Spinal cord (tissue), 10 donors: Measurements from ENCODE around the gene KIAA0825. TPM values are rescaled to one million over a fixed set of nuclear protein-coding genes. Genes with fewer than 3 reads are reported as not detected.
A peak's percentile ranks its signal among the peaks of the same experiment; 100 is the strongest.

Experiments
- DNase-seq, 6 donors: peaks; one replicate each; pipeline versions ENCODE4 v3.0.0 to v3.0.0-alpha.2; 2013 to 2015; ENCODE audit warnings: low spot score in 6 of 6, low read depth in 4 of 6
- H3K27ac ChIP-seq: one replicate; pipeline ENCODE4 v1.5.1; 2013; ENCODE audit warnings: low read depth, low read length, control low read depth
- H3K27me3 ChIP-seq: one replicate; pipeline ENCODE4 v1.6.1; 2013; ENCODE audit warnings: low read length; ENCODE audit not compliant: control insufficient read depth, insufficient read depth
- H3K36me3 ChIP-seq: one replicate; pipeline ENCODE4 v1.6.1; 2013; ENCODE audit warnings: low read length; ENCODE audit not compliant: control insufficient read depth, insufficient read depth
- H3K4me1 ChIP-seq: one replicate; pipeline ENCODE4 v1.6.1; 2013; ENCODE audit warnings: low read length; ENCODE audit not compliant: control insufficient read depth, insufficient read depth
- H3K4me3 ChIP-seq: one replicate; pipeline ENCODE4 v1.5.1; 2013; ENCODE audit warnings: low read depth, low read length, control low read depth
- H3K9me3 ChIP-seq: one replicate; pipeline ENCODE4 v1.6.1; 2013; ENCODE audit warnings: low read length; ENCODE audit not compliant: control insufficient read depth, insufficient read depth
- WGBS: methylation state at CpG from one replicate; pipeline ENCODE4 v1.1.5; 2013; ENCODE audit warnings: missing lambda C conversion rate; ENCODE audit not compliant: insufficient coverage; 5-methylcytosine and 5-hydroxymethylcytosine counted together
- polyA plus RNA-seq, 2 donors: library from polyadenylated mRNA; unstranded; fragments of 120-200 nt; gene quantifications; one replicate each; pipeline ENCODE4 v1.2.1, GENCODE V29; 2013; ENCODE audit not compliant: insufficient read length in 2 of 2
- total RNA-seq, 2 donors: library from RNA; depleted of rRNA in 1 of 2; stranded (reverse); fragments of 120-200 nt in 1 of 2; fragments of >200 nt in 1 of 2; gene quantifications; one replicate each; pipeline versions ENCODE4 v1.2.3 to v1.2.4, GENCODE V29; 2013 to 2014
- donor health status: healthy.

The KIAA0825 gene
- total and polyA plus RNA-seq, 4 donors = 2.9 to 20.9 (median 8.4) TPM

DNA sequence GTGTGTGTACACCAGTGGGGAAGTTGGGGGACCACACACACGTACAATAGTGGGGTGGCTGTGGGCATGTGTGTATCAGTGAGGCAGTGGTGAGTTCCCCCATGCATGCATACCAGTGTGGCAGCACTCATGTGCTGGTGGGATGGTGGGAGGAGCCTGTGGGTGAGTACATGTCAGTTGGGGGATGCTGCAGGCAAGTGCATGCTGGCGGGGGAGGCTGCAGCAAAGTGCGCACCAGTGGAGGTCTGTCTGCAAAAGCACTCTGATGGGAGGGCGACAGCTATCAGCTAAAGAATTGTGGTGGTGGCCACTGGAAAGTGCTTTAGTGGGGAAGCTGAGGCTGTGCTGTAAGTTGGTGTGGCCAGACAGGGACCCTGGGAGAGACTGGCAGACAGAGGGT, 418.8 kb downstream of the KIAA0825 start:
- 97% methylated on average over 4 of the region's 4 CpGs for WGBS

DNA sequence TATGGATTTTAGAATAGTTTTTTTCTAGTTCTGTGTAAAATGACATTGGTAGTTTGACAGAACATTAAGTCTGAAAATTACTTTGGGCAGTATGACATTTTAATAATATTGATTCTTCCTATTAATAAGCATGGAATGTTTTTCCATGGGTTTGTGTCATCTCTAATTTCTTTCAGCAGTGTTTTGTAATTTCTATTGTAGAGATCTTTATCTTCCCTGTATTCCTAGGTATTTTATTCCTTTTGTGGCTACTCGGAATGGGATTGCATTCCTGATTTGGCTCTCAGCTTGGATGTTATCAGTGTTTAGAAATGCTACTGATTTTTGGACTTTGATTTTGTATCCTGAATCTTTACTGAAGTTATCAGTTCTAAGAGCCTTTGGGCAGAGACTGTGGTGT, 420.4 kb downstream of the KIAA0825 start:
- DNase-seq = no peak
- Histone ChIP-seq H3K4me1 (no peaks in the 10 kb centered on the region), H3K9me3 (peaks cover 2% of the 10 kb centered on the region), H3K27me3 (no peaks in the 10 kb centered on the region), H3K27ac (no peak overlapping the region), H3K36me3 (no peaks in the 10 kb centered on the region), H3K4me3 (no peak overlapping the region)
- WGBS = 80% methylated on average over 1 of the region's 1 CpG

More for the DNA sequence above, 418.8 kb downstream of the KIAA0825 start:
- Histone ChIP-seq H3K27me3 (no peaks in the 10 kb centered on the region), H3K27ac (no peak overlapping the region), H3K4me3 (no peak overlapping the region), H3K9me3 (peaks cover 2% of the 10 kb centered on the region), H3K4me1 (no peaks in the 10 kb centered on the region), H3K36me3 (no peaks in the 10 kb centered on the region)
- DNase-seq = no peak

DNA sequence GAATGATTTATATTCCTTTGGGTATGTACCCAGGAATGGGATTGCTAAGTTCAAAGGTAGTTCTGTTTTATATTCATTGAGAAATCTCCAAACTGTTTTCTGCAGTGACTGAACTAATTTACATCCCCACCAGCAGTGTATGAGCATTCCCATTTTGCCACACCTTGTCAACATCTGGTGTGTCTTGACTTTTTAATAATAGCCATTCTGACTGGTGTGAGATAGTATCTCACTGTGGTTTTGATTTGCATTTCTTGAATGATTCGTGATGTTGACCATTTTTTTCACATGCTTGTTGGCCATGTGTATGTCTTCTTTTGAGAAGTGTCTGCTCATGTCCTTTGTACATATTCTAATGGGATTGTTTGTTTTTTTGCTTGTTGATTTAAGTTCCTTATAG, 421.5 kb downstream of the KIAA0825 start:
- no peaks in the 10 kb centered on the region for H3K36me3 ChIP-seq
- DNase-seq = no peak
- H3K9me3 ChIP-seq = peaks cover 2% of the 10 kb centered on the region
- H3K4me3 ChIP-seq = no peak overlapping the region
- WGBS = 100% methylated on average over 1 of the region's 1 CpG
- H3K4me1 ChIP-seq = no peaks in the 10 kb centered on the region
- H3K27ac ChIP-seq = no peak overlapping the region
- no peaks in the 10 kb centered on the region for H3K27me3 ChIP-seq

DNA sequence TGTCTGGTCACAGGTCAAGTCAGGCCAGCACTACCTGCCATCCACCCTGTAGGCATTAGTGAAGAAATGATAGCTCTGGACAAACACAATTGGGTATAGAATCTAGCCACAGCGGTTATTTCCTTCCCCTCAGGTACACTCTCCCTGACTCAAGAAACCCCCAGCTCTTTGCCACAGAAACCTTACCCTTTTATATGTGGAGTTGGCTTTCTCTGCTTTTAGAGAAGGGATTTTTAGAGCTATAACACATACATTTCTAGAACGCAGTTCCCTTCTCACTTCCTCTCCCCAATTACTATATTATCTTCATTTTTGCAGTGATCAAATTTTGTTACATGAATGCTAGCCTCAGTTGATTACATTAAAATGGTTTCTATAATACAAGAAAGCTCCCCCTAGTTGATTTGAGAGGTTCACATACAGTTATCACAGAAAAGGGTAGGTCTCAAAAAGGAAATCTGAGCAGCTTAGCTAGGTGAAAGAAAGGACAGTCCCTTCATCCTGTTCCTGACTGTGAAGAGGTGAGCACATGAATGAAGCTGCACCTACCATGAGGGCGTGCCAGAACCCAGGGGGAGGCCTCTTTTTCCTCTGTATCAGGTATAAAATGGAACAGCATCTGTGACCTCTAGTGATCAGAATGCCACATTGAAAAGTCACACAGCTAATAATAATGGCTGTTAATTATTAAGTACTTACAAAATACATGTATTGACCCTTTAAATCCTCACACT, 425.6 kb downstream of the KIAA0825 start:
- Histone ChIP-seq H3K36me3 (no peaks in the 10 kb centered on the region), H3K27ac (no peak overlapping the region), H3K4me3 (no peak overlapping the region), H3K9me3 (peaks cover 2% of the 10 kb centered on the region), H3K27me3 (no peaks in the 10 kb centered on the region), H3K4me1 (no peaks in the 10 kb centered on the region)
- WGBS = 100% methylated on average over 1 of the region's 3 CpGs
- DNase-seq = no peak

DNA sequence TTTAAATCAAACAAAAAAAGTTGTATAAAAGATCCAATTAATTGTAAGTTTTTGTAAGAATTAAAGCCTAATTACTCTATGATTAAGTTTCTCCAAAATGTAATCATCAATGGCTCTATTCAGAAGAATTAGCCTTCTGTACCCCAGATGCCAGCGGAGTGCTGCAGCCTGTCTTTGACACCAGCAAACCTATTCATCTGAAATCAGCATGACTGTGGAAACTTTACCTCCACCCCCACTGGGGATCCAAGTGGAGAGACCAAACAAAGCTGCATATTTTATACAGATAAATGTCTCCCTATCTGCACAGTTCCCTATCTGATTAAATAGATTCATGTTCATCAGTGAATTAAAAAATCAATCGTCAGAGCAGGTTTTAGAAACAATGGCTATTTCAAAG, 426.8 kb downstream of the KIAA0825 start:
- H3K9me3 ChIP-seq = no peaks in the 10 kb centered on the region
- H3K4me1 ChIP-seq = no peaks in the 10 kb centered on the region
- WGBS = 18% methylated on average over 1 of the region's 2 CpGs
- DNase-seq = peak in 2 of 6 donors; percentile 40 to 44
- no peaks in the 10 kb centered on the region for H3K36me3 ChIP-seq
- H3K27ac ChIP-seq = no peak overlapping the region
- H3K27me3 ChIP-seq = no peaks in the 10 kb centered on the region
- no peak overlapping the region for H3K4me3 ChIP-seq

DNA sequence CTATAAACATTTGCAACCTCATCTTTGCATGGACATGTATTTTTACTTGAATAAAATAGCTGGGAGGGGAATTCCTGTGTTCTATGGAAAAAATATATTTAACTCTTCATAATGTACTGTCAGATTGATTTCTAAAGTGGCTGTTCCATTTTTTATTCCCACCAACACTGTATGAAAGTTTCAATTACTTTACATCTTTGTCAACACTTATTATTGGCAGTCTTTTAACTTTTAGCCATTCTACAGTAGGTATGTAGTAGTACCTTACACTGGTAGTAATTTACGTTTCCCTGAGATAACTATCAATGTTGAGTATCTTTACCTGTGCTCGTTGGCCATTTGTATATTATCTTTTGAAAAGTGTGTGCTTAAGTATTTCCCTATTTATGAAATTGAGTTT, 429.7 kb downstream of the KIAA0825 start:
- WGBS = no CpG with 5 or more reads among the region's 2 CpGs
- Histone ChIP-seq H3K27ac (no peak overlapping the region), H3K9me3 (no peaks in the 10 kb centered on the region), H3K27me3 (no peaks in the 10 kb centered on the region), H3K4me1 (no peaks in the 10 kb centered on the region), H3K4me3 (no peak overlapping the region), H3K36me3 (no peaks in the 10 kb centered on the region)
- no peak for DNase-seq

DNA sequence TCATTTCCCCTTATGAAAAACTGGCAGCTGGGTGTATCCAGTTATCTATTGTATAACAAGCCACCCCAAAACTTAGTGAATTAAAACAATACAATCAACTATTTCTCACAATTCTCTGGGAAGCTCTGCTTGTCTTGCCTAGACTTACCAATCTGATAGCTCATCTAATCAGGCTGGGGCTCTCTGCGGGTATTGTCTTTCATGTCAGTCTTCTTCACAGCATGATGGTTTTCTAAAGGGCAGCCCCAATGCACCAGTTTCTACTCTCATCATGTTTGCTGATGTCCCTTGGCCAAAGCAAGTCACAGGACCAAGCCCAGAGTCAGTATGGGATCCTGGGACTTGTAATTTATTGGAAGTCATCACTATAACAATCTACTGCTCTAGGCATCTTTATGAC, 433.5 kb downstream of the KIAA0825 start:
- 63% methylated on average over 1 of the region's 1 CpG for WGBS
- Histone ChIP-seq H3K4me3 (no peak overlapping the region), H3K9me3 (no peaks in the 10 kb centered on the region), H3K27ac (no peak overlapping the region), H3K27me3 (no peaks in the 10 kb centered on the region), H3K36me3 (no peaks in the 10 kb centered on the region), H3K4me1 (no peaks in the 10 kb centered on the region)
- DNase-seq = no peak

DNA sequence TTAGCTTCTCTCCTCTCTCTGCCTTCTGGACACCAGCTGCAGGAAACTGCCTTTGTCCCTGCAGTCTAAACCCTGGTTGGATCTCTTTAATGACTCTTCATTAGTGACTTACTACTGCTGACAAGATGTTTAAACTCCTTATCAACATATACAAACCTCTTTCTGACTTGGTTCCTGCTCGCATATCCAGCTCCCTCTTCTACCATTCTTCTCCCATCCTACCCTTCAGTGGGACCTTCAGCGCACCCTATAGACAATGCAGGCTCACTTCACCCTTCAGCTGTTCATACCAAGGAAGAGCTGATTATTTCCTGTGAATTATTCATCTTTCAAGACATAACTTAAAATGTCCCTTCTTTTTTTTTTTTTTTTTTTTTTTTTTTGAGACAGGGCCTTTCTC, 436.5 kb downstream of the KIAA0825 start:
- Histone ChIP-seq H3K9me3 (no peaks in the 10 kb centered on the region), H3K27me3 (no peaks in the 10 kb centered on the region), H3K4me1 (no peaks in the 10 kb centered on the region), H3K4me3 (no peak overlapping the region), H3K27ac (no peak overlapping the region), H3K36me3 (no peaks in the 10 kb centered on the region)
- WGBS = 73% methylated on average over 2 of the region's 2 CpGs
- DNase-seq = no peak

DNA sequence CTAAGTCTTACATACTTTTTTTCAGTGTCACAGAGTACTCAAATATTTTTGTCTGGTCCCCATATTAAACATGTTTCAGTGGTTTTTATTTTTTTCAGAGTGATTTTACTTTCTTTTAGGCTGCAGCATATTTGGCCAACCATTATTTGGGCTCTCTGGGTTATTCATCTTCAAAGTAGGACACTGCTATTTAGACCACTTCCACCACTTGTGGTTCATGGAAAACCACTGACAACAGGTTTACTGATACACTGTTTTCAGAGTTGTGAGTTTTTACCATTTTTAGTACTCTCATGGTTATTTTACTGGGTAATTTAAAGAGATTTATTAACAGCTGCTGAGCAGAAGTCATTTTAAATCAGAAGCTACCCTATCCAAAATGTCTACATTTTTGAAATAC, 437.6 kb downstream of the KIAA0825 start:
- Histone ChIP-seq H3K9me3 (no peaks in the 10 kb centered on the region), H3K27me3 (no peaks in the 10 kb centered on the region), H3K4me1 (no peaks in the 10 kb centered on the region), H3K36me3 (no peaks in the 10 kb centered on the region), H3K4me3 (no peak overlapping the region), H3K27ac (no peak overlapping the region)
- DNase-seq = no peak

DNA sequence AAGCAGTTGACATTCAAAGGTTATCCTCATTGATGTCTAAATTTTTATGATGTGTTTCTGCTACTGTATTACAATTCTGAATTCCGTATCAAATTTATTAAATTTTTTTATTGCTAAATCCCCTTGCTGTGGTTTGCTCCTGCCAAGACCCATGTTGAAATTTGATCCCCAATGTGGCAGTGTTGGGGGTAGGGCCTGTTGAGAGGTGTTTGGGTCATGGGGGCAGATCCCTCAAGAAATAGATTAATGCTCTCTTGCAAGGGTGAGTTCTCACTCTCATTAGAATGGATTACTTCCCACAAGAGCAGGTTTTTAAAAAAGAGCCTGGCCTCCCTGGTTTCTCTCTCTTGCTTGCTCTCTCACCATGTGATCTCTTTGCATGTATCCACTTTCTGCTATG, 442.5 kb downstream of the KIAA0825 start:
- no peaks in the 10 kb centered on the region for H3K36me3 ChIP-seq
- H3K4me3 ChIP-seq = no peak overlapping the region
- no peak for DNase-seq
- no peaks in the 10 kb centered on the region for H3K9me3 ChIP-seq
- H3K27ac ChIP-seq = no peak overlapping the region
- WGBS = no CpG with 5 or more reads among the region's 1 CpG
- no peaks in the 10 kb centered on the region for H3K27me3 ChIP-seq
- no peaks in the 10 kb centered on the region for H3K4me1 ChIP-seq
